HCT116 (cell line): ENCODE measurements around the gene ARHGAP10. TPM values are rescaled to one million over a fixed set of nuclear protein-coding genes. Genes with fewer than 3 reads are reported as not detected.

Experiments used
- ATAC-seq: fragments of 200-7000 bp; cut with Tn5 transposase; 2 replicates; pipeline ENCODE4 v1.9.1; 2020; ENCODE audit warnings: mild to moderate bottlenecking, moderate library complexity
- BruUV-seq: library from RNA; stranded (reverse); fragments of 400-500 nt; replicated peaks from 2 replicates; lab custom pipeline; 2021; lab: Mats Ljungman, UMichigan
- CTCF ChIA-PET: fragments of 300-600 bp; sonication (Branson Sonifier 250); formaldehyde crosslinking; loops from one replicate; lab custom pipeline; 2021; ENCODE audit warnings: antibody characterized with exemption; lab: Charles Lee
- POLR2A ChIA-PET: fragments of 300-600, 350-600 bp; sonication (Branson Sonifier 250); formaldehyde crosslinking; loops from one replicate; lab custom pipeline; 2021; ENCODE audit warnings: antibody characterized with exemption; lab: Charles Lee
- RAD21 ChIA-PET, 2 experiments: fragments of 300-600 bp; sonication (Branson Sonifier 250); formaldehyde crosslinking; loops; one replicate each; lab custom pipeline; 2023; ENCODE audit warnings: low total read pairs in 2 of 2; ENCODE audit not compliant: uncharacterized antibody in 2 of 2, unreplicated experiment in 2 of 2, low non-redundant PET in 1 of 2; lab: Charles Lee
- DNase-seq: peaks from one replicate; pipeline ENCODE4 v3.0.0-alpha.2; 2010; ENCODE audit warnings: low read depth, low spot score
- H2AFZ ChIP-seq: fragments of 200-600 bp; shearing (Covaris generic), sonication (generic); 2 replicates; pipeline ENCODE4 v1.6.1; 2017; ENCODE audit warnings: low read depth, mixed run types, mixed read lengths, antibody characterized with exemption, low read length; ENCODE audit not compliant: poor library complexity, severe bottlenecking
- H3K27ac ChIP-seq: 2 replicates; pipeline ENCODE4 v1.5.1; 2012; ENCODE audit warnings: low read depth, low read length
- H3K27me3 ChIP-seq: fragments of 200-600 bp; sonication (generic); 2 replicates; pipeline ENCODE4 v1.6.1; 2016; ENCODE audit warnings: mixed run types, low read length, mixed read lengths; ENCODE audit not compliant: insufficient read depth
- H3K36me3 ChIP-seq, 2 experiments: fragments of 200-500 bp in 1 of 2; fragments of 200-600 bp in 1 of 2; sonication (Bioruptor generic) in 1 of 2; sonication (generic) in 1 of 2; 2 replicates each; pipeline versions ENCODE4 v1.5.1 to v1.6.1; 2014 to 2016; ENCODE audit warnings: low read length in 2 of 2, inconsistent platforms in 1 of 2, mixed read lengths in 1 of 2, mixed run types in 1 of 2; ENCODE audit not compliant: insufficient read depth in 2 of 2, control insufficient read depth in 1 of 2
- H3K4me1 ChIP-seq, 2 experiments: fragments of 200-600 bp in 1 of 2; sonication (generic) in 1 of 2; 2 replicates each; pipeline versions ENCODE4 v1.5.1 to v1.6.1; 2012 to 2017; ENCODE audit warnings: low read length in 2 of 2, inconsistent platforms in 1 of 2, mild to moderate bottlenecking in 1 of 2, mixed read lengths in 1 of 2, mixed run types in 1 of 2, moderate library complexity in 1 of 2; ENCODE audit not compliant: insufficient read depth in 2 of 2, control insufficient read depth in 1 of 2
- H3K4me2 ChIP-seq: fragments of 200-600 bp; sonication (generic); 2 replicates; pipeline ENCODE4 v1.6.1; 2017; ENCODE audit warnings: mixed run types, low read length, mixed read lengths
- H3K4me3 ChIP-seq, 2 experiments: fragments of 200-600 bp in 1 of 2; sonication (generic) in 1 of 2; replicated peaks in 1 of 2; 2 replicates each; pipeline ENCODE4 v1.5.1; 2011 to 2016; ENCODE audit warnings: low read length in 2 of 2, control low read depth in 1 of 2, low read depth in 1 of 2, mild to moderate bottlenecking in 1 of 2, mixed read lengths in 1 of 2, mixed run types in 1 of 2
- H3K79me2 ChIP-seq: fragments of 200-600 bp; sonication (generic); 2 replicates; pipeline ENCODE4 v1.6.1; 2017; ENCODE audit warnings: mild to moderate bottlenecking, mixed run types, low read length, moderate library complexity, mixed read lengths; ENCODE audit not compliant: insufficient read depth
- H3K9ac ChIP-seq: fragments of 200-600 bp; sonication (generic); 2 replicates; pipeline ENCODE4 v1.6.1; 2016; ENCODE audit warnings: low read length, mixed read lengths
- H3K9me2 ChIP-seq: fragments of 200-600 bp; sonication (generic), shearing (Covaris generic); 2 replicates; pipeline ENCODE4 v1.6.1; 2017; ENCODE audit warnings: mixed run types, mild to moderate bottlenecking, moderate library complexity; ENCODE audit not compliant: insufficient read depth
- H3K9me3 ChIP-seq, 2 experiments: fragments of 200-500 bp in 1 of 2; fragments of 200-600 bp in 1 of 2; sonication (Bioruptor generic) in 1 of 2; sonication (generic) in 1 of 2; 2 replicates each; pipeline ENCODE4 v1.6.1; 2014 to 2017; ENCODE audit warnings: low read length in 2 of 2, mixed read lengths in 2 of 2, inconsistent platforms in 1 of 2, low read depth in 1 of 2, mild to moderate bottlenecking in 1 of 2, mixed run types in 1 of 2, moderate library complexity in 1 of 2; ENCODE audit not compliant: control insufficient read depth in 1 of 2, insufficient read depth in 1 of 2
- H4K20me1 ChIP-seq: fragments of 200-600 bp; sonication (generic), shearing (Covaris generic); 2 replicates; pipeline ENCODE4 v1.6.1; 2017; ENCODE audit warnings: mixed run types, mild to moderate bottlenecking, moderate library complexity; ENCODE audit not compliant: insufficient read depth
- CBX3 ChIP-seq: IDR thresholded peaks from 2 replicates; pipeline ENCODE4 v1.6.1; 2012; ENCODE audit warnings: low read depth
- ELF1 ChIP-seq: IDR thresholded peaks from 2 replicates; pipeline ENCODE4 v1.6.1; 2012; ENCODE audit warnings: low read depth, borderline replicate concordance
- EZH2phosphoT487 ChIP-seq: fragments of 200-600 bp; IDR thresholded peaks from 2 replicates; pipeline ENCODE4 v1.6.1; 2018; ENCODE audit warnings: antibody characterized with exemption, borderline replicate concordance
- FOSL1 ChIP-seq: IDR thresholded peaks from 2 replicates; pipeline ENCODE4 v1.6.1; 2012; ENCODE audit warnings: low read depth
- POLR2AphosphoS5 ChIP-seq: IDR thresholded peaks from 2 replicates; pipeline ENCODE4 v1.6.1; 2011; ENCODE audit warnings: mild to moderate bottlenecking, low read depth, low read length, moderate library complexity
- RAD21 ChIP-seq: IDR thresholded peaks from 2 replicates; pipeline ENCODE4 v1.6.1; 2012; ENCODE audit warnings: low read depth, mild to moderate bottlenecking
- SIN3A ChIP-seq: IDR thresholded peaks from 2 replicates; pipeline ENCODE4 v1.6.1; 2012; ENCODE audit warnings: low read depth
- ZFX ChIP-seq: fragments of 450-650 bp; IDR thresholded peaks from 2 replicates; pipeline ENCODE4 v1.6.1; 2017
- ZNF274 ChIP-seq: fragments of 200-500 bp; sonication (Bioruptor generic); IDR thresholded peaks from 2 replicates; pipeline ENCODE4 v1.6.1; 2014; ENCODE audit warnings: mild to moderate bottlenecking, low read depth, low read length, inconsistent platforms
- intact Hi-C: fragments of 100-400 bp; cut with micrococcal nuclease; formaldehyde crosslinking; loops from 2 replicates; pipeline ENCODE4 v1.10.0; 2022
- total RNA-seq: library from RNA; stranded (reverse); gene quantifications from one replicate; pipeline ENCODE4 v1.2.1, GENCODE V29; 2021; ENCODE audit not compliant: unreplicated experiment
- TF ChIP-seq, protein P1 (sequence below): IDR thresholded peaks from 2 replicates; pipeline ENCODE4 v1.6.1; 2012
- TF ChIP-seq, protein P2 (sequence below): IDR thresholded peaks from 2 replicates; pipeline ENCODE4 v1.6.1; 2012
- TF ChIP-seq, protein P3 (sequence below): IDR thresholded peaks from 2 replicates; pipeline ENCODE4 v1.6.1; 2011; ENCODE audit warnings: mild to moderate bottlenecking, low read length, moderate library complexity; ENCODE audit not compliant: insufficient replicate concordance; ENCODE audit errors: extremely low read depth
- TF ChIP-seq, protein P4 (sequence below), 3 experiments: fragments of 200-600 bp in 1 of 3; sonication (generic) in 1 of 3; IDR thresholded peaks in 2 of 3; conservative IDR thresholded peaks in 1 of 3; 2 replicates each; pipeline ENCODE4 v1.5.1; 2012 to 2017; ENCODE audit warnings: low read depth in 2 of 3, low read length in 2 of 3, antibody characterized with exemption in 1 of 3, borderline replicate concordance in 1 of 3, control low read depth in 1 of 3, mild to moderate bottlenecking in 1 of 3, mixed read lengths in 1 of 3, mixed run types in 1 of 3, moderate library complexity in 1 of 3; ENCODE audit not compliant: insufficient read depth in 1 of 3
- TF ChIP-seq, protein P5 (sequence below): IDR thresholded peaks from 2 replicates; pipeline ENCODE4 v1.6.1; 2012; ENCODE audit warnings: low read depth

ARHGAP10 gene
- total RNA-seq, 1 experiment from 2014 or later, result 24.7 TPM

DNA sequence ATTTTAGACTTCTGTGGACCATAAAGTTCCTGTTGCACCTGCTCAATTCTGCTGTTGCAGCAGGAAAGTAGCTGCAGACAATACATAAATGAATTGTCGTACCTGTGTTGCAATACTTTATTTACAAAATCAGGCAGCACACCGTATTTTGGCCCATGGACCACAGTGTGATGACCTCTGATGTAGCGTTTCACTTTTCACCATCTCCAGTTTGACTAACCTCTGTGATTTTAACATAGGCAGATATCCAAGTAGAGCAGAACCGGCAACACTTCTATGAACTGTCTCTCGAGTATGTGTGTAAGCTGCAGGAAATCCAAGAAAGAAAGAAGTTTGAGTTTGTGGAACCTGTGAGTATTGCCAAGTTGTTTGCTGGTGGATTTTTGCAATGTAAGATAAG is 132.7 kb downstream of the ARHGAP10 start:
- ChIA-PET POLR2A (no interaction called here), RAD21 (no interaction called here), CTCF (interaction anchor here (1.3 to 3.2 kb wide), 4 partner anchors 15 to 346 kb away, joined by 4 to 61 read pairs (median 6); partner anchors contain the start of gene TMEM184C)
- Histone ChIP-seq H3K36me3 (no peaks in the 10 kb centered on the region), H3K4me1 (no peaks in the 10 kb centered on the region), H4K20me1 (no peaks in the 10 kb centered on the region), H2AFZ (no peak overlapping the region), H3K27ac (no peak overlapping the region), H3K4me3 (no peak overlapping the region), H3K79me2 (no peaks in the 10 kb centered on the region; the same call in 1 of the 2 replicates), H3K27me3 (no peaks in the 10 kb centered on the region), H3K4me2 (no peak overlapping the region), H3K9me3 (no peaks in the 10 kb centered on the region), H3K9me2 (no peaks in the 10 kb centered on the region), H3K9ac (no peak overlapping the region)
- no TSS peak for BruUV-seq
- intact Hi-C loops, result loop anchor here (5.0 kb wide), 3 partner anchors 172 to 752 kb away; no protein-coding TSS in a partner anchor
- no peak for DNase-seq
- ATAC-seq, result no peak
- TF ChIP-seq, protein P1, sequence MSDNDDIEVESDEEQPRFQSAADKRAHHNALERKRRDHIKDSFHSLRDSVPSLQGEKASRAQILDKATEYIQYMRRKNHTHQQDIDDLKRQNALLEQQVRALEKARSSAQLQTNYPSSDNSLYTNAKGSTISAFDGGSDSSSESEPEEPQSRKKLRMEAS, result no peak
- no peak for TF ChIP-seq ZFX
- TF ChIP-seq POLR2AphosphoS5, result no peak
- TF ChIP-seq, protein P2, sequence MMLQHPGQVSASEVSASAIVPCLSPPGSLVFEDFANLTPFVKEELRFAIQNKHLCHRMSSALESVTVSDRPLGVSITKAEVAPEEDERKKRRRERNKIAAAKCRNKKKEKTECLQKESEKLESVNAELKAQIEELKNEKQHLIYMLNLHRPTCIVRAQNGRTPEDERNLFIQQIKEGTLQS, result no peak
- no peak for TF ChIP-seq CBX3
- no peak for TF ChIP-seq SIN3A
- TF ChIP-seq, protein P3, sequence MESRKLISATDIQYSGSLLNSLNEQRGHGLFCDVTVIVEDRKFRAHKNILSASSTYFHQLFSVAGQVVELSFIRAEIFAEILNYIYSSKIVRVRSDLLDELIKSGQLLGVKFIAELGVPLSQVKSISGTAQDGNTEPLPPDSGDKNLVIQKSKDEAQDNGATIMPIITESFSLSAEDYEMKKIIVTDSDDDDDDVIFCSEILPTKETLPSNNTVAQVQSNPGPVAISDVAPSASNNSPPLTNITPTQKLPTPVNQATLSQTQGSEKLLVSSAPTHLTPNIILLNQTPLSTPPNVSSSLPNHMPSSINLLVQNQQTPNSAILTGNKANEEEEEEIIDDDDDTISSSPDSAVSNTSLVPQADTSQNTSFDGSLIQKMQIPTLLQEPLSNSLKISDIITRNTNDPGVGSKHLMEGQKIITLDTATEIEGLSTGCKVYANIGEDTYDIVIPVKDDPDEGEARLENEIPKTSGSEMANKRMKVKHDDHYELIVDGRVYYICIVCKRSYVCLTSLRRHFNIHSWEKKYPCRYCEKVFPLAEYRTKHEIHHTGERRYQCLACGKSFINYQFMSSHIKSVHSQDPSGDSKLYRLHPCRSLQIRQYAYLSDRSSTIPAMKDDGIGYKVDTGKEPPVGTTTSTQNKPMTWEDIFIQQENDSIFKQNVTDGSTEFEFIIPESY, result no peak
- TF ChIP-seq, protein P4, sequence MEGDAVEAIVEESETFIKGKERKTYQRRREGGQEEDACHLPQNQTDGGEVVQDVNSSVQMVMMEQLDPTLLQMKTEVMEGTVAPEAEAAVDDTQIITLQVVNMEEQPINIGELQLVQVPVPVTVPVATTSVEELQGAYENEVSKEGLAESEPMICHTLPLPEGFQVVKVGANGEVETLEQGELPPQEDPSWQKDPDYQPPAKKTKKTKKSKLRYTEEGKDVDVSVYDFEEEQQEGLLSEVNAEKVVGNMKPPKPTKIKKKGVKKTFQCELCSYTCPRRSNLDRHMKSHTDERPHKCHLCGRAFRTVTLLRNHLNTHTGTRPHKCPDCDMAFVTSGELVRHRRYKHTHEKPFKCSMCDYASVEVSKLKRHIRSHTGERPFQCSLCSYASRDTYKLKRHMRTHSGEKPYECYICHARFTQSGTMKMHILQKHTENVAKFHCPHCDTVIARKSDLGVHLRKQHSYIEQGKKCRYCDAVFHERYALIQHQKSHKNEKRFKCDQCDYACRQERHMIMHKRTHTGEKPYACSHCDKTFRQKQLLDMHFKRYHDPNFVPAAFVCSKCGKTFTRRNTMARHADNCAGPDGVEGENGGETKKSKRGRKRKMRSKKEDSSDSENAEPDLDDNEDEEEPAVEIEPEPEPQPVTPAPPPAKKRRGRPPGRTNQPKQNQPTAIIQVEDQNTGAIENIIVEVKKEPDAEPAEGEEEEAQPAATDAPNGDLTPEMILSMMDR (IDR thresholded peaks at IDR 0.05 in 2 of 3, conservative IDR thresholded peaks at IDR 0.05 in 1 of 3; ENCODE audit: borderline replicate concordance in 1 of 3, insufficient read depth in 1 of 3, low read depth in 2 of 3, low read length in 2 of 3), result no peak
- TF ChIP-seq RAD21, result no peak
- TF ChIP-seq EZH2phosphoT487, result no peak
- TF ChIP-seq FOSL1, result no peak
- no peak for TF ChIP-seq ELF1
- no peak for TF ChIP-seq ZNF274
- TF ChIP-seq, protein P5, sequence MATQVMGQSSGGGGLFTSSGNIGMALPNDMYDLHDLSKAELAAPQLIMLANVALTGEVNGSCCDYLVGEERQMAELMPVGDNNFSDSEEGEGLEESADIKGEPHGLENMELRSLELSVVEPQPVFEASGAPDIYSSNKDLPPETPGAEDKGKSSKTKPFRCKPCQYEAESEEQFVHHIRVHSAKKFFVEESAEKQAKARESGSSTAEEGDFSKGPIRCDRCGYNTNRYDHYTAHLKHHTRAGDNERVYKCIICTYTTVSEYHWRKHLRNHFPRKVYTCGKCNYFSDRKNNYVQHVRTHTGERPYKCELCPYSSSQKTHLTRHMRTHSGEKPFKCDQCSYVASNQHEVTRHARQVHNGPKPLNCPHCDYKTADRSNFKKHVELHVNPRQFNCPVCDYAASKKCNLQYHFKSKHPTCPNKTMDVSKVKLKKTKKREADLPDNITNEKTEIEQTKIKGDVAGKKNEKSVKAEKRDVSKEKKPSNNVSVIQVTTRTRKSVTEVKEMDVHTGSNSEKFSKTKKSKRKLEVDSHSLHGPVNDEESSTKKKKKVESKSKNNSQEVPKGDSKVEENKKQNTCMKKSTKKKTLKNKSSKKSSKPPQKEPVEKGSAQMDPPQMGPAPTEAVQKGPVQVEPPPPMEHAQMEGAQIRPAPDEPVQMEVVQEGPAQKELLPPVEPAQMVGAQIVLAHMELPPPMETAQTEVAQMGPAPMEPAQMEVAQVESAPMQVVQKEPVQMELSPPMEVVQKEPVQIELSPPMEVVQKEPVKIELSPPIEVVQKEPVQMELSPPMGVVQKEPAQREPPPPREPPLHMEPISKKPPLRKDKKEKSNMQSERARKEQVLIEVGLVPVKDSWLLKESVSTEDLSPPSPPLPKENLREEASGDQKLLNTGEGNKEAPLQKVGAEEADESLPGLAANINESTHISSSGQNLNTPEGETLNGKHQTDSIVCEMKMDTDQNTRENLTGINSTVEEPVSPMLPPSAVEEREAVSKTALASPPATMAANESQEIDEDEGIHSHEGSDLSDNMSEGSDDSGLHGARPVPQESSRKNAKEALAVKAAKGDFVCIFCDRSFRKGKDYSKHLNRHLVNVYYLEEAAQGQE, result no peak
- TF ChIP-seq, all 23 proteins: peak for 0
